ENCODE measurements around the gene BLID. TPM values are rescaled to one million over a fixed set of nuclear protein-coding genes. Genes with fewer than 3 reads are reported as not detected.

BLID gene, protein sequence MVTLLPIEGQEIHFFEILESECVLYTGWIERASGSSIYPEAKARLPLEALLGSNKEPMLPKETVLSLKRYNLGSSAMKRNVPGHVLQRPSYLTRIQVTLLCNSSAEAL
- not detected in 2 replicates for total RNA-seq (2013; cell fraction: nucleolus; rRNA removed)
- not detected in 2 replicates for total RNA-seq (2014; rRNA removed)
- not detected in 2 replicates for total RNA-seq (2014; rRNA removed; fragmentation: Illumina TruSeq; extraction: Trizol)
- not detected in 2 replicates for total RNA-seq (2021)
- not detected for polyA plus RNA-seq (2011; ENCODE audit: low read depth)
- not detected in 2 replicates for polyA plus RNA-seq (2011; rRNA removed)
- polyA plus RNA-seq (2011; cell fraction: cytosol; rRNA removed) = not detected in 2 replicates
- polyA plus RNA-seq (2011; cell fraction: nucleus; rRNA removed) = not detected in 2 replicates
- not detected in 2 replicates for polyA plus RNA-seq (2012)
- polyA plus RNA-seq (2014; fragmentation: Illumina TruSeq; extraction: Trizol) = not detected in 2 replicates
- polyA plus RNA-seq (2014; fragmentation: Nextera tagmentation; extraction: Ambion mirVana) = not detected
- polyA plus RNA-seq (2014; rRNA removed) = not detected in 2 replicates
- not detected for polyA plus RNA-seq (2016; fragmentation: Nextera tagmentation; extraction: Ambion mirVana)
- polyA minus RNA-seq (2011; rRNA and poly(A)+ RNA removed) = not detected in 2 replicates
- not detected in 2 replicates for polyA minus RNA-seq (2011; cell fraction: cytosol; rRNA and poly(A)+ RNA removed)
- not detected in 2 replicates for polyA minus RNA-seq (2011; cell fraction: nucleus; rRNA and poly(A)+ RNA removed)
- not detected for Bru-seq, nascent RNA
- not detected for BruChase-seq, experiment 1, labeled RNA remaining after a 6-hour chase
- BruChase-seq, experiment 2, labeled RNA remaining after a 2-hour chase = not detected
- long read RNA-seq, experiment 1 = 0 reads
- long read RNA-seq, experiment 2 = 0 reads

DNA sequence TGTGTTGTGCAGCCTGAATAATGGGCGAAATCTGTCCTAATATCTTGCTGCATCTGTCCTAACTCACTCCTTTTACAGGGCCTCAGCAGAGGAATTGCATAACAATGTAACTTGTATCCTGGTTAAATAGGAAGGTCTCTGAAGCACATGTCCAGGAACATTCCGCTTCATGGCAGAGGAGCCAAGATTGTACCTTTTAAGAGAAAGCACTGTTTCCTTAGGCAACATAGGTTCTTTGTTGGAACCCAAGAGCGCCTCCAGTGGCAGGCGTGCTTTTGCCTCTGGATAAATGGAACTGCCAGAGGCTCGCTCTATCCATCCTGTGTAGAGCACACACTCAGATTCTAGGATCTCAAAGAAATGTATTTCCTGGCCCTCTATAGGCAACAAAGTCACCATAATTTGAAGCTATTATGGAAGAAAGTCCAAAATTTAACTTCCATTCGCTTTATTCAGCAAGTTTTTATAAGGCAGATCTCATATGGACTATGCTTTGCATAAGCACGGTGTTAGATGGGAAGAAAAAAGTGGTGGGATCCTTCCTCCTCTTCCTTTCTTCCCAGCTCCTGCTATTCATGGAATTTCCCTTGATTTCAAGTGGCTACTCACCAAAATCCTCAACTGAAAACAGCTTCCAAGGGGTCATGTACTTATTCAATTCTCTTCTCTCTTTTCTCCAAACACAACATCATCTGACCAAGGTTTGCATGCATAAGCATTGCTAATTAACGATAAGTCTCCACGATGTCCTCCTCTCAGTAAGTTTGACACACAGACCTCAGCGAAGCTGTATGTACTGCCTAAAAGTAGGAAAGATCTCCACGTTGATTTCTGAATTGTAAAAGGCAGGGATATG, at the start of gene BLID:
TSS of gene BLID (minus strand) at position 692 of the 856 bp plus-strand sequence. CDS start at position 399, 293 bp downstream.
- Histone ChIP-seq H4K20me1 (ENCODE audit: control insufficient read depth, insufficient read depth) (no peaks in the 10 kb centered on the region), H3K9ac (ENCODE audit: control insufficient read depth, insufficient read depth, low read length) (no peak within 1 kb of the TSS), H3K27me3 (replicated peaks in 1 of 2; ENCODE audit: control insufficient read depth in 2 of 2, insufficient read depth in 2 of 2, low read length in 1 of 2) (no peaks in the 10 kb centered on the region; a peak in 1 of 4 replicates), H3K4me3 (no peak within 1 kb of the TSS), H3K4me2 (ENCODE audit: control insufficient read depth, insufficient read depth) (no peak within 1 kb of the TSS), H3K4me1 (ENCODE audit: control insufficient read depth, insufficient read depth, low read length) (no peaks in the 10 kb centered on the region), H3K27ac (ENCODE audit: control insufficient read depth, insufficient read depth) (no peak within 1 kb of the TSS), H3K36me3 (ENCODE audit: control insufficient read depth in 2 of 2, insufficient read depth in 2 of 2, low read length in 1 of 2) (no peaks in the 10 kb centered on the region), H2AFZ (ENCODE audit: control insufficient read depth, low read depth, low read length) (no peak within 1 kb of the TSS), H3K9me3 (replicated peaks; ENCODE audit: control insufficient read depth, insufficient read depth, low read length) (no peaks in the 10 kb centered on the region), H3K79me2 (ENCODE audit: control insufficient read depth, insufficient read depth, low read length) (no peaks in the 10 kb centered on the region)
- ChIA-PET CTCF (interaction anchor here (1.0 to 2.1 kb wide), 3 partner anchors 9 to 461 kb away, joined by 4 to 14 read pairs (median 4); no protein-coding TSS in a partner anchor), POLR2A (no interaction called here), RAD21 (ENCODE audit: unreplicated experiment) (no interaction called here), SMC1A (ENCODE audit: uncharacterized antibody, unreplicated experiment) (interaction anchor here (0.6 kb wide), 1 partner anchor 385 kb away, joined by 4 read pairs; no protein-coding TSS in a partner anchor)
- intact Hi-C loops (cut with micrococcal nuclease; ENCODE audit: unreplicated experiment) = no loop called here
- FAIRE-seq (no peak), DNase-seq (ENCODE audit: low read depth, low spot score) (no peak), ATAC-seq (peak; percentile 65)
- 19% methylated on average over 11 of the region's 11 CpGs for WGBS (ENCODE audit: insufficient coverage, insufficient replicate concordance, low lambda C conversion rate, missing lambda C conversion rate)
- TF ChIP-seq IRF4 (IDR thresholded peaks at IDR 0.05; ENCODE audit: low read depth, low read length) (no peak), TBL1XR1 (IDR thresholded peaks at IDR 0.05; ENCODE audit: low read depth, low read length) (no peak), ZBED1 (IDR thresholded peaks at IDR 0.05; ENCODE audit: borderline replicate concordance) (no peak)
- TF ChIP-seq, protein P1, sequence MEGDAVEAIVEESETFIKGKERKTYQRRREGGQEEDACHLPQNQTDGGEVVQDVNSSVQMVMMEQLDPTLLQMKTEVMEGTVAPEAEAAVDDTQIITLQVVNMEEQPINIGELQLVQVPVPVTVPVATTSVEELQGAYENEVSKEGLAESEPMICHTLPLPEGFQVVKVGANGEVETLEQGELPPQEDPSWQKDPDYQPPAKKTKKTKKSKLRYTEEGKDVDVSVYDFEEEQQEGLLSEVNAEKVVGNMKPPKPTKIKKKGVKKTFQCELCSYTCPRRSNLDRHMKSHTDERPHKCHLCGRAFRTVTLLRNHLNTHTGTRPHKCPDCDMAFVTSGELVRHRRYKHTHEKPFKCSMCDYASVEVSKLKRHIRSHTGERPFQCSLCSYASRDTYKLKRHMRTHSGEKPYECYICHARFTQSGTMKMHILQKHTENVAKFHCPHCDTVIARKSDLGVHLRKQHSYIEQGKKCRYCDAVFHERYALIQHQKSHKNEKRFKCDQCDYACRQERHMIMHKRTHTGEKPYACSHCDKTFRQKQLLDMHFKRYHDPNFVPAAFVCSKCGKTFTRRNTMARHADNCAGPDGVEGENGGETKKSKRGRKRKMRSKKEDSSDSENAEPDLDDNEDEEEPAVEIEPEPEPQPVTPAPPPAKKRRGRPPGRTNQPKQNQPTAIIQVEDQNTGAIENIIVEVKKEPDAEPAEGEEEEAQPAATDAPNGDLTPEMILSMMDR (IDR thresholded peaks at IDR 0.05 in 2 of 3, conservative IDR thresholded peaks at IDR 0.05 in 1 of 3; ENCODE audit: control insufficient read depth in 2 of 3, extremely low read depth in 1 of 3, insufficient read depth in 1 of 3, low read depth in 3 of 3, low read length in 3 of 3) = peak; percentile 40 to 54 (median 48); a peak in 5 of 6 replicates
- in situ Hi-C loops (cut with MboI) = no loop called here
- BruUV-seq (replicated peaks) = no TSS peak
